Gastrocnemius medialis (tissue), 4 donors: ENCODE results near the gene NLRP4.

Experiments used
- POLR2A ChIP-seq, 2 donors: fragments of 450-650 bp; IDR thresholded peaks; one replicate each; pipeline ENCODE4 v1.6.1; 2017; ENCODE audit warnings: antibody characterized with exemption in 2 of 2, mild to moderate bottlenecking in 2 of 2, moderate library complexity in 2 of 2
- TF ChIP-seq, protein P1 (sequence below), 5 experiments: fragments of 450-650 bp in 3 of 5; fragments of 200-600 bp in 2 of 5; sonication (generic) in 2 of 5; IDR thresholded peaks in 4 of 5; conservative IDR thresholded peaks in 1 of 5; 1 replicate in 4 of 5; 2 replicates in 1 of 5; pipeline ENCODE4 v1.5.1; 2016 to 2019; ENCODE audit warnings: antibody characterized with exemption in 5 of 5, mild to moderate bottlenecking in 3 of 5, moderate library complexity in 3 of 5

GRCh38 chr19:55898911-55899310 lies 62.6 kb downstream of the NLRP4 start:
- TF ChIP-seq, protein P1, sequence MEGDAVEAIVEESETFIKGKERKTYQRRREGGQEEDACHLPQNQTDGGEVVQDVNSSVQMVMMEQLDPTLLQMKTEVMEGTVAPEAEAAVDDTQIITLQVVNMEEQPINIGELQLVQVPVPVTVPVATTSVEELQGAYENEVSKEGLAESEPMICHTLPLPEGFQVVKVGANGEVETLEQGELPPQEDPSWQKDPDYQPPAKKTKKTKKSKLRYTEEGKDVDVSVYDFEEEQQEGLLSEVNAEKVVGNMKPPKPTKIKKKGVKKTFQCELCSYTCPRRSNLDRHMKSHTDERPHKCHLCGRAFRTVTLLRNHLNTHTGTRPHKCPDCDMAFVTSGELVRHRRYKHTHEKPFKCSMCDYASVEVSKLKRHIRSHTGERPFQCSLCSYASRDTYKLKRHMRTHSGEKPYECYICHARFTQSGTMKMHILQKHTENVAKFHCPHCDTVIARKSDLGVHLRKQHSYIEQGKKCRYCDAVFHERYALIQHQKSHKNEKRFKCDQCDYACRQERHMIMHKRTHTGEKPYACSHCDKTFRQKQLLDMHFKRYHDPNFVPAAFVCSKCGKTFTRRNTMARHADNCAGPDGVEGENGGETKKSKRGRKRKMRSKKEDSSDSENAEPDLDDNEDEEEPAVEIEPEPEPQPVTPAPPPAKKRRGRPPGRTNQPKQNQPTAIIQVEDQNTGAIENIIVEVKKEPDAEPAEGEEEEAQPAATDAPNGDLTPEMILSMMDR (IDR thresholded peaks at IDR 0.05 in 4 of 5, conservative IDR thresholded peaks at IDR 0.05 in 1 of 5), result no peak
- no peak for TF ChIP-seq POLR2A (IDR thresholded peaks at IDR 0.05)
